Neutrophil (primary cell): ENCODE data around the gene ANKRD13B.

Experiments
- H3K27ac ChIP-seq: fragments of 200-600 bp; sonication (generic); 2 replicates; pipeline ENCODE4 v1.5.1; 2016; ENCODE audit warnings: mild to moderate bottlenecking, moderate library complexity
- H3K27me3 ChIP-seq: fragments of 200-600 bp; sonication (generic); 2 replicates; pipeline ENCODE4 v1.6.0; 2016; ENCODE audit warnings: mild to moderate bottlenecking
- H3K36me3 ChIP-seq: fragments of 200-600 bp; sonication (generic); 2 replicates; pipeline ENCODE4 v1.5.1; 2017
- H3K4me1 ChIP-seq, 2 experiments: fragments of 200-600 bp in 1 of 2; sonication (generic) in 1 of 2; 1 replicate in 1 of 2; 2 replicates in 1 of 2; pipeline versions ENCODE4 v1.5.1 to v1.6.1; 2013 to 2016; ENCODE audit warnings: low read depth in 1 of 2, low read length in 1 of 2, mild to moderate bottlenecking in 1 of 2, moderate library complexity in 1 of 2; ENCODE audit not compliant: control insufficient read depth in 1 of 2, insufficient read depth in 1 of 2
- H3K4me3 ChIP-seq, 2 experiments: fragments of 200-600 bp in 1 of 2; sonication (generic) in 1 of 2; 1 replicate in 1 of 2; 2 replicates in 1 of 2; pipeline ENCODE4 v1.5.1; 2013 to 2016; ENCODE audit warnings: low read depth in 1 of 2, low read length in 1 of 2, mild to moderate bottlenecking in 1 of 2, moderate library complexity in 1 of 2
- H3K9me3 ChIP-seq: fragments of 200-600 bp; sonication (generic); 2 replicates; pipeline ENCODE4 v1.5.1; 2016
- CTCF ChIP-seq: fragments of 200-600 bp; sonication (generic); IDR thresholded peaks from 2 replicates; pipeline ENCODE4 v1.5.1; 2016; ENCODE audit warnings: antibody characterized with exemption

Gene ANKRD13B

GRCh38 chr17:29574732-29575510 is 18.0 kb upstream of the ANKRD13B start:
- TF ChIP-seq CTCF, result no peak
- H3K4me1 ChIP-seq, result peaks cover 0 to 8% of the 10 kb centered on the region in 2 experiments
- H3K27me3 ChIP-seq, result peaks cover 11% of the 10 kb centered on the region
- H3K4me3 ChIP-seq, result no peak overlapping the region
- peaks cover 47% of the 10 kb centered on the region for H3K36me3 ChIP-seq
- no peaks in the 10 kb centered on the region for H3K9me3 ChIP-seq
- H3K27ac ChIP-seq, result no peak overlapping the region

- no peak overlapping the region for H3K27ac ChIP-seq
- H3K27me3 ChIP-seq, result peaks cover 11% of the 10 kb centered on the region
- H3K36me3 ChIP-seq, result peaks cover 47% of the 10 kb centered on the region
- TF ChIP-seq CTCF, result no peak
- H3K9me3 ChIP-seq, result no peaks in the 10 kb centered on the region
- no peak overlapping the region for H3K4me3 ChIP-seq
- H3K4me1 ChIP-seq, result peaks cover 0 to 11% of the 10 kb centered on the region in 2 experiments
Measured at GRCh38 chr17:29575511-29576213, 17.3 kb upstream of the ANKRD13B start.

GRCh38 chr17:29576214-29577000 is 16.5 kb upstream of the ANKRD13B start:
- peaks cover 48% of the 10 kb centered on the region for H3K36me3 ChIP-seq
- H3K4me3 ChIP-seq, result no peak overlapping the region
- peaks cover 11% of the 10 kb centered on the region for H3K27me3 ChIP-seq
- no peak overlapping the region for H3K27ac ChIP-seq
- peaks cover 0 to 11% of the 10 kb centered on the region in 2 experiments for H3K4me1 ChIP-seq
- no peak for TF ChIP-seq CTCF
- H3K9me3 ChIP-seq, result no peaks in the 10 kb centered on the region

GRCh38 chr17:29577001-29577370 is 15.9 kb upstream of the ANKRD13B start:
- Histone ChIP-seq H3K27ac (no peak overlapping the region), H3K4me3 (no peak overlapping the region), H3K27me3 (peaks cover 9% of the 10 kb centered on the region), H3K9me3 (no peaks in the 10 kb centered on the region), H3K4me1 (peaks cover 0 to 11% of the 10 kb centered on the region in 2 experiments), H3K36me3 (peaks cover 53% of the 10 kb centered on the region)
- no peak for TF ChIP-seq CTCF

- Histone ChIP-seq H3K9me3 (no peaks in the 10 kb centered on the region), H3K27ac (no peak overlapping the region), H3K4me1 (peaks cover 0 to 8% of the 10 kb centered on the region in 2 experiments), H3K36me3 (peaks cover 57% of the 10 kb centered on the region), H3K4me3 (no peak overlapping the region), H3K27me3 (peaks cover 3% of the 10 kb centered on the region)
- TF ChIP-seq CTCF, result no peak
Measured at GRCh38 chr17:29577385-29578211, 15.3 kb upstream of the ANKRD13B start.
